CD14-positive monocyte (primary cell): ENCODE data around the gene TTC7B. TPM values are rescaled to one million over a fixed set of nuclear protein-coding genes. Genes with fewer than 3 reads are reported as not detected.

ENCODE experiments used
- DNase-seq, 3 donors: peaks; one replicate each; pipeline ENCODE4 v3.0.0-alpha.2; 2011 to 2022
- H2AFZ ChIP-seq: 2 replicates; pipeline ENCODE4 v1.6.0; 2012; ENCODE audit warnings: mild to moderate bottlenecking, low read depth, low read length, inconsistent platforms; ENCODE audit not compliant: insufficient read depth, poor library complexity, severe bottlenecking
- H3K27ac ChIP-seq, 2 donors: 1 replicate in 1 of 2; 2 replicates in 1 of 2; pipeline ENCODE4 v1.5.1; 2012 to 2013; ENCODE audit warnings: low read length in 2 of 2, control low read depth in 1 of 2, inconsistent platforms in 1 of 2, low read depth in 1 of 2, mild to moderate bottlenecking in 1 of 2
- H3K27me3 ChIP-seq, 2 donors: one replicate each; pipeline versions ENCODE4 v1.6.0 to v1.6.1; 2011 to 2013; ENCODE audit warnings: low read length in 2 of 2; ENCODE audit not compliant: control insufficient read depth in 2 of 2, insufficient read depth in 2 of 2
- H3K36me3 ChIP-seq, 2 donors: replicated peaks in 1 of 2; 1 replicate in 1 of 2; 2 replicates in 1 of 2; pipeline versions ENCODE4 v1.5.1 to v1.6.1; 2012 to 2013; ENCODE audit warnings: low read length in 2 of 2, control low read depth in 1 of 2, inconsistent platforms in 1 of 2, mild to moderate bottlenecking in 1 of 2; ENCODE audit not compliant: insufficient read depth in 2 of 2, control insufficient read depth in 1 of 2
- H3K4me1 ChIP-seq, 2 donors: 1 replicate in 1 of 2; 2 replicates in 1 of 2; pipeline versions ENCODE4 v1.5.1 to v1.6.1; 2012 to 2013; ENCODE audit warnings: low read length in 2 of 2, control low read depth in 1 of 2, inconsistent platforms in 1 of 2, mild to moderate bottlenecking in 1 of 2, moderate library complexity in 1 of 2; ENCODE audit not compliant: insufficient read depth in 2 of 2, control insufficient read depth in 1 of 2
- H3K4me2 ChIP-seq: replicated peaks from 2 replicates; pipeline ENCODE3; 2012; ENCODE audit warnings: low read length, moderate library complexity, mild to moderate bottlenecking; ENCODE audit not compliant: poor library complexity, severe bottlenecking; ENCODE audit errors: extremely low read depth
- H3K4me3 ChIP-seq, 3 experiments: fragments of 200-600 bp in 1 of 3; sonication (generic) in 1 of 3; replicated peaks in 1 of 3; 1 replicate in 2 of 3; 2 replicates in 1 of 3; pipeline ENCODE4 v1.5.1; 2011 to 2013; ENCODE audit warnings: low read length in 3 of 3, mild to moderate bottlenecking in 3 of 3, control low read depth in 2 of 3, low read depth in 2 of 3, inconsistent platforms in 1 of 3, moderate library complexity in 1 of 3
- H3K79me2 ChIP-seq: 2 replicates; pipeline ENCODE4 v1.6.0; 2012; ENCODE audit warnings: mild to moderate bottlenecking, control low read depth, inconsistent platforms, low read length, moderate library complexity; ENCODE audit not compliant: insufficient read depth
- H3K9ac ChIP-seq: 2 replicates; pipeline ENCODE4 v1.6.0; 2017; ENCODE audit warnings: low read length, mild to moderate bottlenecking; ENCODE audit not compliant: insufficient read depth, poor library complexity, severe bottlenecking
- H3K9me3 ChIP-seq, 2 donors: replicated peaks in 1 of 2; 1 replicate in 1 of 2; 2 replicates in 1 of 2; pipeline versions ENCODE4 v1.5.1 to v1.6.1; 2012 to 2013; ENCODE audit warnings: low read length in 2 of 2, control low read depth in 1 of 2; ENCODE audit not compliant: control insufficient read depth in 1 of 2, insufficient read depth in 1 of 2
- H4K20me1 ChIP-seq: 2 replicates; pipeline ENCODE4 v1.6.0; 2012; ENCODE audit warnings: mild to moderate bottlenecking, low read length, control low read depth, moderate library complexity; ENCODE audit not compliant: insufficient read depth
- H3K27ac Mint-ChIP-seq, 7 donors: one replicate each; pipeline ENCODE4 v1.8.0; 2020; ENCODE audit warnings: mild to moderate bottlenecking in 7 of 7, mixed read lengths in 7 of 7, moderate library complexity in 6 of 7, inconsistent platforms in 2 of 7
- H3K27me3 Mint-ChIP-seq, 3 donors: one replicate each; pipeline ENCODE4 v1.8.0; 2021 to 2022; ENCODE audit warnings: low read depth in 3 of 3, mild to moderate bottlenecking in 3 of 3, mixed read lengths in 3 of 3, moderate library complexity in 3 of 3, inconsistent platforms in 1 of 3
- H3K36me3 Mint-ChIP-seq, 2 donors: one replicate each; pipeline ENCODE4 v1.8.0; 2020; ENCODE audit warnings: mixed read lengths in 2 of 2, inconsistent platforms in 1 of 2, mild to moderate bottlenecking in 1 of 2
- H3K4me1 Mint-ChIP-seq: one replicate; pipeline ENCODE4 v1.8.0; 2020; ENCODE audit warnings: mild to moderate bottlenecking, mixed read lengths
- H3K4me3 Mint-ChIP-seq, 2 donors: one replicate each; pipeline ENCODE4 v1.8.0; 2020; ENCODE audit warnings: mild to moderate bottlenecking in 2 of 2, mixed read lengths in 2 of 2, moderate library complexity in 1 of 2
- H3K9me3 Mint-ChIP-seq, 7 donors: one replicate each; pipeline ENCODE4 v1.8.0; 2020 to 2022; ENCODE audit warnings: mixed read lengths in 7 of 7, mild to moderate bottlenecking in 6 of 7, moderate library complexity in 6 of 7, inconsistent platforms in 2 of 7
- WGBS: methylation state at CpG from one replicate; pipeline ENCODE4 v1.1.5; 2013; ENCODE audit warnings: missing lambda C conversion rate; ENCODE audit not compliant: insufficient coverage; 5-methylcytosine and 5-hydroxymethylcytosine counted together
- intact Hi-C, 2 donors: fragments of 100-400 bp; cut with micrococcal nuclease; formaldehyde crosslinking; loops; one replicate each; pipeline versions ENCODE4 v1.15.0 to v1.15.1; 2023
- polyA plus RNA-seq, 3 donors: library from polyadenylated mRNA; depleted of rRNA in 1 of 3; unstranded in 2 of 3; stranded (reverse) in 1 of 3; fragments of 300-500 nt in 2 of 3; fragments of >200 nt in 1 of 3; fragmentation: Illumina TruSeq in 2 of 3; gene quantifications; 1 replicate in 2 of 3; 2 replicates in 1 of 3; pipeline ENCODE4 v1.2.3, GENCODE V29; 2012 to 2021
- TF ChIP-seq, protein P1 (sequence below): fragments of 200-600 bp; IDR thresholded peaks from one replicate; pipeline ENCODE4 v1.8.0; 2022; ENCODE audit warnings: antibody characterized with exemption, mild to moderate bottlenecking

The TTC7B gene
- polyA plus RNA-seq, 3 donors = 0.87 to 2.6 (median 1.2) TPM

DNA sequence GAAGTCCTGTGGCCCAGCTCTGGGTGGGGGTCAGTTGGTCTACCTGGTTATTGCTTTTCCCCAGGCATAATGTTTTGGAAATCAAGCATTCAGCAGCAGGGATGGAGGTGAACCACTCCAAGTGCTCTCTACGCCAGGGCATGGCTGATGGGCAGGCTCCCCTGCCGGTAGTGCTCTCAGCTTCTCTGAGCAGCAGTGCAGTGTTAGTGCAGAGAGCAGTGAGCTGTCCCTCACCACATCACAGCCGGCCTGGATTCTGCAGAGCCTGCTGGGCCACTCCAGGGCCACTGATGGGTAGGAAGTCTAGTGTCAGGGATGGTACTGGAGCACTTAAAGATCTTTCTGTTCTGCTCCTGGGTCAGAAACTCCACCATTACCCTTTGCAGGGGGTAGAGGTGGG is 268.3 kb downstream of the TTC7B start:
- Histone ChIP-seq H3K9me3 (peaks cover 0 to 4% of the 10 kb centered on the region in 2 donors), H4K20me1 (no peaks in the 10 kb centered on the region), H3K27me3 (no peaks in the 10 kb centered on the region), H2AFZ (no peak overlapping the region), H3K4me3 (no peak overlapping the region), H3K27ac (no peak overlapping the region), H3K36me3 (no peaks in the 10 kb centered on the region), H3K4me2 (no peak overlapping the region), H3K79me2 (no peaks in the 10 kb centered on the region), H3K9ac (no peak overlapping the region), H3K4me1 (no peaks in the 10 kb centered on the region)
- H3K27me3 Mint-ChIP-seq = peaks cover 0 to 1% (median 0%) of the 10 kb centered on the region in 3 donors
- H3K4me3 Mint-ChIP-seq = no peak overlapping the region
- intact Hi-C loops = no loop called here
- H3K36me3 Mint-ChIP-seq = no peaks in the 10 kb centered on the region
- H3K4me1 Mint-ChIP-seq = no peaks in the 10 kb centered on the region
- DNase-seq = no peak
- TF ChIP-seq, protein P1, sequence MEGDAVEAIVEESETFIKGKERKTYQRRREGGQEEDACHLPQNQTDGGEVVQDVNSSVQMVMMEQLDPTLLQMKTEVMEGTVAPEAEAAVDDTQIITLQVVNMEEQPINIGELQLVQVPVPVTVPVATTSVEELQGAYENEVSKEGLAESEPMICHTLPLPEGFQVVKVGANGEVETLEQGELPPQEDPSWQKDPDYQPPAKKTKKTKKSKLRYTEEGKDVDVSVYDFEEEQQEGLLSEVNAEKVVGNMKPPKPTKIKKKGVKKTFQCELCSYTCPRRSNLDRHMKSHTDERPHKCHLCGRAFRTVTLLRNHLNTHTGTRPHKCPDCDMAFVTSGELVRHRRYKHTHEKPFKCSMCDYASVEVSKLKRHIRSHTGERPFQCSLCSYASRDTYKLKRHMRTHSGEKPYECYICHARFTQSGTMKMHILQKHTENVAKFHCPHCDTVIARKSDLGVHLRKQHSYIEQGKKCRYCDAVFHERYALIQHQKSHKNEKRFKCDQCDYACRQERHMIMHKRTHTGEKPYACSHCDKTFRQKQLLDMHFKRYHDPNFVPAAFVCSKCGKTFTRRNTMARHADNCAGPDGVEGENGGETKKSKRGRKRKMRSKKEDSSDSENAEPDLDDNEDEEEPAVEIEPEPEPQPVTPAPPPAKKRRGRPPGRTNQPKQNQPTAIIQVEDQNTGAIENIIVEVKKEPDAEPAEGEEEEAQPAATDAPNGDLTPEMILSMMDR = no peak
- peaks cover 0 to 9% (median 2%) of the 10 kb centered on the region in 7 donors for H3K9me3 Mint-ChIP-seq
- 100% methylated on average over 1 of the region's 3 CpGs for WGBS
- no peak overlapping the region for H3K27ac Mint-ChIP-seq

- Mint-ChIP-seq H3K27ac (no peak overlapping the region), H3K4me1 (no peaks in the 10 kb centered on the region), H3K36me3 (no peaks in the 10 kb centered on the region), H3K27me3 (peaks cover 0 to 1% (median 0%) of the 10 kb centered on the region in 3 donors), H3K4me3 (no peak overlapping the region), H3K9me3 (peaks cover 0 to 9% (median 2%) of the 10 kb centered on the region in 7 donors)
- Histone ChIP-seq H3K4me2 (no peak overlapping the region), H3K9ac (no peak overlapping the region), H3K27ac (no peak overlapping the region), H3K4me3 (no peak overlapping the region), H3K9me3 (peaks cover 0 to 4% of the 10 kb centered on the region in 2 donors), H3K27me3 (no peaks in the 10 kb centered on the region), H2AFZ (no peak overlapping the region), H4K20me1 (no peaks in the 10 kb centered on the region), H3K4me1 (no peaks in the 10 kb centered on the region), H3K79me2 (no peaks in the 10 kb centered on the region), H3K36me3 (no peaks in the 10 kb centered on the region)
- TF ChIP-seq, protein P1 = no peak
- intact Hi-C loops = no loop called here
- DNase-seq = no peak
- 97% methylated on average over 10 of the region's 10 CpGs for WGBS
These were observed 269.0 kb downstream of the TTC7B start for GRCh38 chr14:90547250-90547649.
